CD14-positive monocyte (primary cell): ENCODE data around the gene SYNDIG1L. TPM values are rescaled to one million over a fixed set of nuclear protein-coding genes. Genes with fewer than 3 reads are reported as not detected.

Source experiments
- DNase-seq, 3 donors: peaks; one replicate each; pipeline ENCODE4 v3.0.0-alpha.2; 2011 to 2022
- H2AFZ ChIP-seq: 2 replicates; pipeline ENCODE4 v1.6.0; 2012; ENCODE audit warnings: mild to moderate bottlenecking, low read depth, low read length, inconsistent platforms; ENCODE audit not compliant: insufficient read depth, poor library complexity, severe bottlenecking
- H3K27ac ChIP-seq, 2 donors: 1 replicate in 1 of 2; 2 replicates in 1 of 2; pipeline ENCODE4 v1.5.1; 2012 to 2013; ENCODE audit warnings: low read length in 2 of 2, control low read depth in 1 of 2, inconsistent platforms in 1 of 2, low read depth in 1 of 2, mild to moderate bottlenecking in 1 of 2
- H3K27me3 ChIP-seq, 2 donors: one replicate each; pipeline versions ENCODE4 v1.6.0 to v1.6.1; 2011 to 2013; ENCODE audit warnings: low read length in 2 of 2; ENCODE audit not compliant: control insufficient read depth in 2 of 2, insufficient read depth in 2 of 2
- H3K36me3 ChIP-seq, 2 donors: replicated peaks in 1 of 2; 1 replicate in 1 of 2; 2 replicates in 1 of 2; pipeline versions ENCODE4 v1.5.1 to v1.6.1; 2012 to 2013; ENCODE audit warnings: low read length in 2 of 2, control low read depth in 1 of 2, inconsistent platforms in 1 of 2, mild to moderate bottlenecking in 1 of 2; ENCODE audit not compliant: insufficient read depth in 2 of 2, control insufficient read depth in 1 of 2
- H3K4me1 ChIP-seq, 2 donors: 1 replicate in 1 of 2; 2 replicates in 1 of 2; pipeline versions ENCODE4 v1.5.1 to v1.6.1; 2012 to 2013; ENCODE audit warnings: low read length in 2 of 2, control low read depth in 1 of 2, inconsistent platforms in 1 of 2, mild to moderate bottlenecking in 1 of 2, moderate library complexity in 1 of 2; ENCODE audit not compliant: insufficient read depth in 2 of 2, control insufficient read depth in 1 of 2
- H3K4me2 ChIP-seq: replicated peaks from 2 replicates; pipeline ENCODE3; 2012; ENCODE audit warnings: low read length, moderate library complexity, mild to moderate bottlenecking; ENCODE audit not compliant: poor library complexity, severe bottlenecking; ENCODE audit errors: extremely low read depth
- H3K4me3 ChIP-seq, 3 experiments: fragments of 200-600 bp in 1 of 3; sonication (generic) in 1 of 3; replicated peaks in 1 of 3; 1 replicate in 2 of 3; 2 replicates in 1 of 3; pipeline ENCODE4 v1.5.1; 2011 to 2013; ENCODE audit warnings: low read length in 3 of 3, mild to moderate bottlenecking in 3 of 3, control low read depth in 2 of 3, low read depth in 2 of 3, inconsistent platforms in 1 of 3, moderate library complexity in 1 of 3
- H3K79me2 ChIP-seq: 2 replicates; pipeline ENCODE4 v1.6.0; 2012; ENCODE audit warnings: mild to moderate bottlenecking, control low read depth, inconsistent platforms, low read length, moderate library complexity; ENCODE audit not compliant: insufficient read depth
- H3K9ac ChIP-seq: 2 replicates; pipeline ENCODE4 v1.6.0; 2017; ENCODE audit warnings: low read length, mild to moderate bottlenecking; ENCODE audit not compliant: insufficient read depth, poor library complexity, severe bottlenecking
- H3K9me3 ChIP-seq, 2 donors: replicated peaks in 1 of 2; 1 replicate in 1 of 2; 2 replicates in 1 of 2; pipeline versions ENCODE4 v1.5.1 to v1.6.1; 2012 to 2013; ENCODE audit warnings: low read length in 2 of 2, control low read depth in 1 of 2; ENCODE audit not compliant: control insufficient read depth in 1 of 2, insufficient read depth in 1 of 2
- H4K20me1 ChIP-seq: 2 replicates; pipeline ENCODE4 v1.6.0; 2012; ENCODE audit warnings: mild to moderate bottlenecking, low read length, control low read depth, moderate library complexity; ENCODE audit not compliant: insufficient read depth
- H3K27ac Mint-ChIP-seq, 7 donors: one replicate each; pipeline ENCODE4 v1.8.0; 2020; ENCODE audit warnings: mild to moderate bottlenecking in 7 of 7, mixed read lengths in 7 of 7, moderate library complexity in 6 of 7, inconsistent platforms in 2 of 7
- H3K27me3 Mint-ChIP-seq, 3 donors: one replicate each; pipeline ENCODE4 v1.8.0; 2021 to 2022; ENCODE audit warnings: low read depth in 3 of 3, mild to moderate bottlenecking in 3 of 3, mixed read lengths in 3 of 3, moderate library complexity in 3 of 3, inconsistent platforms in 1 of 3
- H3K36me3 Mint-ChIP-seq, 2 donors: one replicate each; pipeline ENCODE4 v1.8.0; 2020; ENCODE audit warnings: mixed read lengths in 2 of 2, inconsistent platforms in 1 of 2, mild to moderate bottlenecking in 1 of 2
- H3K4me1 Mint-ChIP-seq: one replicate; pipeline ENCODE4 v1.8.0; 2020; ENCODE audit warnings: mild to moderate bottlenecking, mixed read lengths
- H3K4me3 Mint-ChIP-seq, 2 donors: one replicate each; pipeline ENCODE4 v1.8.0; 2020; ENCODE audit warnings: mild to moderate bottlenecking in 2 of 2, mixed read lengths in 2 of 2, moderate library complexity in 1 of 2
- H3K9me3 Mint-ChIP-seq, 7 donors: one replicate each; pipeline ENCODE4 v1.8.0; 2020 to 2022; ENCODE audit warnings: mixed read lengths in 7 of 7, mild to moderate bottlenecking in 6 of 7, moderate library complexity in 6 of 7, inconsistent platforms in 2 of 7
- WGBS: methylation state at CpG from one replicate; pipeline ENCODE4 v1.1.5; 2013; ENCODE audit warnings: missing lambda C conversion rate; ENCODE audit not compliant: insufficient coverage; 5-methylcytosine and 5-hydroxymethylcytosine counted together
- intact Hi-C, 2 donors: fragments of 100-400 bp; cut with micrococcal nuclease; formaldehyde crosslinking; loops; one replicate each; pipeline versions ENCODE4 v1.15.0 to v1.15.1; 2023
- polyA plus RNA-seq, 3 donors: library from polyadenylated mRNA; depleted of rRNA in 1 of 3; unstranded in 2 of 3; stranded (reverse) in 1 of 3; fragments of 300-500 nt in 2 of 3; fragments of >200 nt in 1 of 3; fragmentation: Illumina TruSeq in 2 of 3; gene quantifications; 1 replicate in 2 of 3; 2 replicates in 1 of 3; pipeline ENCODE4 v1.2.3, GENCODE V29; 2012 to 2021
- TF ChIP-seq, protein P1 (sequence below): fragments of 200-600 bp; IDR thresholded peaks from one replicate; pipeline ENCODE4 v1.8.0; 2022; ENCODE audit warnings: antibody characterized with exemption, mild to moderate bottlenecking

Gene SYNDIG1L
- polyA plus RNA-seq, 3 donors, result not detected

DNA sequence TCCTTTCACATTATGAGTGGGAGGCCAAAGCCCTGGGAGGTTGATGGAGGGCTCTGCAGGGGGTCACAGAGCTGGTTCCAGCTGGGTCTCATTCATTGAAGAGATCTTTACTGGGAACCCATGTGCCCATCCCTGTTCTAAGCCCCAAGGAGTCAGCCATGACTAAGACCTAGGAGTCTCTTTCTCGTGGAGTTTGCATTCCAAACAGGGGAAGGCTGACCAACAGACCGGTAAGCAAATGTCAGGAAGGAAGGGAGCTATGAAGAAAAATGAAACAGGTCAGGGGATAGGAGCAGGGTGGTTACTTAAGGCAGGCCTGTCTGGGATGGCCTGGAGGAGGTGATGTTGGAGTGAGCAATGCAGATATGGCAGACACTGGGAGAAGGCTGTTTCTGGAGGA is 31.5 kb downstream of the SYNDIG1L start:
- intact Hi-C loops, result no loop called here
- H3K9me3 Mint-ChIP-seq, result no peaks in the 10 kb centered on the region
- Histone ChIP-seq H3K4me1 (no peaks in the 10 kb centered on the region), H3K79me2 (no peaks in the 10 kb centered on the region), H3K27ac (no peak overlapping the region), H3K36me3 (no peaks in the 10 kb centered on the region), H3K27me3 (no peaks in the 10 kb centered on the region), H3K9me3 (no peaks in the 10 kb centered on the region), H3K9ac (no peak overlapping the region), H3K4me3 (no peak overlapping the region), H3K4me2 (no peak overlapping the region), H4K20me1 (no peaks in the 10 kb centered on the region), H2AFZ (no peak overlapping the region)
- TF ChIP-seq, protein P1, sequence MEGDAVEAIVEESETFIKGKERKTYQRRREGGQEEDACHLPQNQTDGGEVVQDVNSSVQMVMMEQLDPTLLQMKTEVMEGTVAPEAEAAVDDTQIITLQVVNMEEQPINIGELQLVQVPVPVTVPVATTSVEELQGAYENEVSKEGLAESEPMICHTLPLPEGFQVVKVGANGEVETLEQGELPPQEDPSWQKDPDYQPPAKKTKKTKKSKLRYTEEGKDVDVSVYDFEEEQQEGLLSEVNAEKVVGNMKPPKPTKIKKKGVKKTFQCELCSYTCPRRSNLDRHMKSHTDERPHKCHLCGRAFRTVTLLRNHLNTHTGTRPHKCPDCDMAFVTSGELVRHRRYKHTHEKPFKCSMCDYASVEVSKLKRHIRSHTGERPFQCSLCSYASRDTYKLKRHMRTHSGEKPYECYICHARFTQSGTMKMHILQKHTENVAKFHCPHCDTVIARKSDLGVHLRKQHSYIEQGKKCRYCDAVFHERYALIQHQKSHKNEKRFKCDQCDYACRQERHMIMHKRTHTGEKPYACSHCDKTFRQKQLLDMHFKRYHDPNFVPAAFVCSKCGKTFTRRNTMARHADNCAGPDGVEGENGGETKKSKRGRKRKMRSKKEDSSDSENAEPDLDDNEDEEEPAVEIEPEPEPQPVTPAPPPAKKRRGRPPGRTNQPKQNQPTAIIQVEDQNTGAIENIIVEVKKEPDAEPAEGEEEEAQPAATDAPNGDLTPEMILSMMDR, result no peak
- H3K4me3 Mint-ChIP-seq, result no peak overlapping the region
- 100% methylated on average over 1 of the region's 2 CpGs for WGBS
- no peak overlapping the region for H3K27ac Mint-ChIP-seq
- peaks cover 7 to 22% (median 15%) of the 10 kb centered on the region in 3 donors for H3K27me3 Mint-ChIP-seq
- DNase-seq, result no peak
- H3K36me3 Mint-ChIP-seq, result no peaks in the 10 kb centered on the region
- H3K4me1 Mint-ChIP-seq, result peaks cover 8% of the 10 kb centered on the region

GRCh38 chr14:74392616-74393570 is 33.1 kb downstream of the SYNDIG1L start:
- no peak overlapping the region for H3K4me3 ChIP-seq
- H3K36me3 ChIP-seq, result no peaks in the 10 kb centered on the region
- H3K27ac ChIP-seq, result no peak overlapping the region
- no peaks in the 10 kb centered on the region for H3K36me3 Mint-ChIP-seq
- no peaks in the 10 kb centered on the region for H4K20me1 ChIP-seq
- peaks cover 21% of the 10 kb centered on the region for H3K4me1 Mint-ChIP-seq
- peaks cover 6 to 19% (median 13%) of the 10 kb centered on the region in 3 donors for H3K27me3 Mint-ChIP-seq
- no peaks in the 10 kb centered on the region for H3K79me2 ChIP-seq
- no peak overlapping the region for H2AFZ ChIP-seq
- no peaks in the 10 kb centered on the region for H3K9me3 Mint-ChIP-seq
- 93% methylated on average over 10 of the region's 16 CpGs for WGBS
- DNase-seq, result no peak
- H3K9me3 ChIP-seq, result no peaks in the 10 kb centered on the region
- H3K27me3 ChIP-seq, result no peaks in the 10 kb centered on the region
- no peak overlapping the region for H3K27ac Mint-ChIP-seq
- intact Hi-C loops, result no loop called here
- TF ChIP-seq, protein P1, result no peak
- H3K4me3 Mint-ChIP-seq, result no peak overlapping the region
- no peak overlapping the region for H3K4me2 ChIP-seq
- H3K4me1 ChIP-seq, result peaks cover 10 to 11% of the 10 kb centered on the region in 2 donors
- no peak overlapping the region for H3K9ac ChIP-seq
